Measurements from ENCODE around the gene THAP4.
A peak's percentile ranks its signal among the peaks of the same experiment; 100 is the strongest.

THAP4 gene

GRCh38 chr2:241637018-241637794 is at the start of gene THAP4, which contains the start of gene ATG4B:
Gene THAP4 (minus strand): TSS chr2:241637158. CDS start chr2:241637017, 141 bp downstream.
Gene ATG4B (plus strand): TSS chr2:241637693. CDS start chr2:241637715, 22 bp downstream.
- peaks cover 46% of the 10 kb centered on the region for H3K36me3 ChIP-seq

GRCh38 chr2:241686324-241686649 is 49.3 kb upstream of the THAP4 start:
- TF ChIP-seq CTCF (IDR thresholded peaks at IDR 0.05; ENCODE audit: low read depth, low read length), result no peak
- Histone ChIP-seq H3K4me3 (ENCODE audit: low read depth, low read length) (peak overlapping the region; percentile 58), H3K27ac (peak overlapping the region; percentile 98), H3K9me3 (ENCODE audit: severe bottlenecking) (no peaks in the 10 kb centered on the region), H3K36me3 (peaks cover 65% of the 10 kb centered on the region), H3K27me3 (ENCODE audit: insufficient read depth, low read depth, severe bottlenecking) (no peaks in the 10 kb centered on the region)
- DNase-seq, result no peak

More at GRCh38 chr2:241637018-241637794, at the start of gene THAP4, which contains the start of gene ATG4B:
- H3K9me3 ChIP-seq (ENCODE audit: severe bottlenecking), result no peaks in the 10 kb centered on the region
- H3K27me3 ChIP-seq (ENCODE audit: insufficient read depth, low read depth, severe bottlenecking), result no peaks in the 10 kb centered on the region
- peak within 1 kb of the TSS; percentile 97 for H3K27ac ChIP-seq
- peak; percentile 86 for DNase-seq
- peak within 1 kb of the TSS; percentile 66 for H3K4me3 ChIP-seq (ENCODE audit: low read depth, low read length)
- TF ChIP-seq CTCF (IDR thresholded peaks at IDR 0.05; ENCODE audit: low read depth, low read length), result no peak

- H3K4me3 ChIP-seq (ENCODE audit: low read depth, low read length), result no peak overlapping the region
- H3K9me3 ChIP-seq (ENCODE audit: severe bottlenecking), result no peaks in the 10 kb centered on the region
- no peak overlapping the region for H3K27ac ChIP-seq
- DNase-seq, result no peak
- TF ChIP-seq CTCF (IDR thresholded peaks at IDR 0.05; ENCODE audit: low read depth, low read length), result no peak
- H3K36me3 ChIP-seq, result peaks cover 94% of the 10 kb centered on the region
- no peaks in the 10 kb centered on the region for H3K27me3 ChIP-seq (ENCODE audit: insufficient read depth, low read depth, severe bottlenecking)
Measured at GRCh38 chr2:241680827-241681599, 44.1 kb upstream of the THAP4 start.

- Histone ChIP-seq H3K36me3 (peaks cover 97% of the 10 kb centered on the region), H3K27me3 (ENCODE audit: insufficient read depth, low read depth, severe bottlenecking) (no peaks in the 10 kb centered on the region), H3K9me3 (ENCODE audit: severe bottlenecking) (no peaks in the 10 kb centered on the region), H3K4me3 (ENCODE audit: low read depth, low read length) (no peak overlapping the region), H3K27ac (no peak overlapping the region)
- no peak for DNase-seq
- TF ChIP-seq CTCF (IDR thresholded peaks at IDR 0.05; ENCODE audit: low read depth, low read length), result no peak
Measured at GRCh38 chr2:241680044-241680443, 43.1 kb upstream of the THAP4 start.

- no peaks in the 10 kb centered on the region for H3K27me3 ChIP-seq (ENCODE audit: insufficient read depth, low read depth, severe bottlenecking)
- no peaks in the 10 kb centered on the region for H3K9me3 ChIP-seq (ENCODE audit: severe bottlenecking)
- no peak overlapping the region for H3K27ac ChIP-seq
- no peak for DNase-seq
- H3K36me3 ChIP-seq, result peaks cover 95% of the 10 kb centered on the region
- no peak for TF ChIP-seq CTCF (IDR thresholded peaks at IDR 0.05; ENCODE audit: low read depth, low read length)
- H3K4me3 ChIP-seq (ENCODE audit: low read depth, low read length), result no peak overlapping the region
Measured at GRCh38 chr2:241678784-241679540, 42.0 kb upstream of the THAP4 start.

Data from WERI-Rb-1 (cell line).